Measurements from ENCODE around the gene DNM1.

DNA sequence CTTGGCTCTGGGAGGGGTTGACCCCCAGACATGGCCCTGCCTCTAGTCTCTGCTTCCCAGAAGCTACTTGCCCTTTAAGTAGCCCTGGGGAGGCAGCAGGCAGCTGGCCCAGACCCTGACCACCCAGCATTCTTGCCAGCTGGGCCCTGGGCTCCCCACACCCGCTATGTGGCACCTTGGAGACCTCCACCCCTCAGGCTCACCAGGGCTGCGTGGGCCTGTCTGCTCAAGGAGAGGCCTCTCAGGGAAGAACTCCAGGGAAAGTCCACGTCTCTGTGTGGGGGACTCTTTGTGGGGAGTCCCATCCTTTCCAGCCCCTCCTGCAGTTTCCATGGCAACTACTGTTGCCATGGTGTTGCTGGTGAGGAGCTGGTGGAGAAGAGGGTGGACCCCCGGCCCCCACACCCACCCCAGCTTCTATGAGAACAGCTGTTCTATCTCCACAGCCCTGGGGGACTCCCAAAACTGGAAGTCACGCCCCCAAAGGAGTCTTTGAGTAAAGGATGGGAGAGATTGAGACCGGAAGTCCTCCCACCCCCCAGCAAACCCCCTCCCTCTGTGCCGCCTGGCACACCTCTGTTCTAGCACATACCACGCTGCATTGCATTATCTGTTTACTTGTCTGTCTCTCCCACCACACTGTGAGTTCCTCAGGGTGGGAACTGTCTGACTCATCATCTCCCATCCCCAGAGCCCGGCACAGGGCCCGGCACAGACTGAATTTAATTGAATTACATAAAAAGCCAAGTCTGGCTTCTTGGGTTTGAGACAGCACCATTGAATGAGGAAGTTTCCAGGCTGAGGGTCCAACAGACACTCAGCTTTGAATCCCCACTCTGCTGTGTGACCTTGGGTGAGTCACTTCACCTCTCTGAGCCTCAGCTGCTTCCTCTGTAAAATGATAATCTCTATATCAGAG is 12.6 kb downstream of the DNM1 start:
- TF ChIP-seq YY1 (IDR thresholded peaks at IDR 0.05; ENCODE audit: insufficient read depth, insufficient read length) (no peak), ZNF274 (IDR thresholded peaks at IDR 0.05; ENCODE audit: low read depth, low read length) (no peak)
